GM18498 (cell line): ENCODE data around the gene ANKRD11.
"Not testable (repeated sequence)": the region's sequence is repeated elsewhere in the genome, so short reads cannot be mapped to it uniquely, and the experiment has no call there.

Experiments
- ATAC-seq: cut with Tn5 transposase; IDR thresholded peaks from one replicate; pipeline ENCODE4 v1.9.1; 2021; ENCODE audit warnings: mild to moderate bottlenecking, moderate library complexity; ENCODE audit not compliant: unreplicated experiment

The ANKRD11 gene

DNA sequence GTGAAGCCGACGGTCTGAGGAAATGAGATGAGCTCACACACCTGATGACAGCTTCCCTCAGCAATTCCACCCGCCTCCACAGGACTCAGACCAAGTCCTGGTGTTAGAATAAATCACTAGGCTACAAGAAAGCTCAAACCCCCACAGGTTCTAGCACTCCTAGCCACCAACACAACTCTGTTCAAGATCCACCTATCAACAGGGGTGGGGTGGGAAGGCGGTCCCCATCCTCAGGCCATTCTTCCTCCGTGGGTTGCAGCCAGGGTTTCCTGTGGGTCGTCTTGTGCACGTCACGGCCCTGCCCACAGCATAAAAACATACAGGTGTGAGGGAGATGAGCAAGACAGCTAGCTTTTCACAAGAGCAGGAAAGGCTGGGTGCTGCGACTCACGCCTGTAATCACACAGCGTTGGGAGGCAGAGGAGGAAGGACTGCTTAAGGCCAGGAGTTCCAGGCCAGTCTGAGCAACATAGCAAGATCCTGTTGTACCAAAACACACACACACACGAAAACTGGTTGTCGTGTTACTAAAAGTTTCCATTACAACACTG is 81.1 kb downstream of the ANKRD11 start:
- no peak for ATAC-seq

DNA sequence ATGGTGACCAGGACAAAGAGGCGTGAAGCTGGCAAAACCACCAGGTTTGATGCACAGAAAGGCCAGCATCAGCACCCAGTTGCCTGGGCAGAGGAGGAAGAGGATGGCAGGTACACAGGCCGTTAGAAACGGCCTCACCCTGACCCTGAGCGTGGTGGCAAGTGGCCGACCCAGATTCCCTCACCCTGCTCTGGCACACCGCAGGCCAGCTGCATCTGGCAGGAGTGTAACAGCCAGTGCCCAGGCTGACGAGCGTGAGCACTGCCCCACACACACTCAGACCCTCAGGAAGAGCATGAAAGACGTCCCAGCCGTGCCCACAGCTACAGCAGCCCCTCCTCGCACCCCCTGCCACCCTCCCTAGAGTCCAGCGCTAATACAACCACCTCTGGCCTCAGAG is 82.0 kb downstream of the ANKRD11 start:
- ATAC-seq, result no peak

- no peak for ATAC-seq
Observed at GRCh38 chr16:89407925-89408300, 82.4 kb downstream of the ANKRD11 start.

DNA sequence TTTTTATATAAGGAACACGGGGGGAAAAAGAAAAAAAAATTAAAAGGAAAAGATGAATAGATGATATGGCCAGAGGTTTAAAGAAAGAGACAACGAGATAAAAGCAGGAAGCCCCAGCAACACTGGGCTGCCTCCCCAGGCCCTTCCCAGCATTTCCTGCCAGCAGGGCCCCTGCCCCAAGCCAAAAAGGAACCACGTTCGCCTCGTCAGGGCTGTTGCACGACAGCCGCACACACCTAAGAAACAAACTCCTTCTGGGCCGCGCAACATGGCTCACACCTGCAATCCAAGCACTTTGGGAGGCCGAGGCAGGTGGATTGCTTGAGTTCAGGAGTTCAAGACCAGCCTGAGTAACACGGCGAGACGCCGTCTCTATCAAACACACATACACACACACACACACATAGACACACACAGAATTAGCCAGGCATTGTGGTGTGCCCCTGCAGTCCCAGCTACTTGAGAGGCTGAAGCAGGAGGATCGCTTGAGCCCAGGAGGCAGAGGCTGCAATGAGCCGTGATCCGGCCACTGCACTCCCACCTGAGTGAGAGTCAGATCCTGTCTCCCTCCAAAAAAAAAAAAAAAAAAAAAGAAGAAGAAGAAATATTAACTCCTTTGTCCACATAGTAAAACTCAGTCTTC is 83.0 kb downstream of the ANKRD11 start:
- no peak for ATAC-seq

DNA sequence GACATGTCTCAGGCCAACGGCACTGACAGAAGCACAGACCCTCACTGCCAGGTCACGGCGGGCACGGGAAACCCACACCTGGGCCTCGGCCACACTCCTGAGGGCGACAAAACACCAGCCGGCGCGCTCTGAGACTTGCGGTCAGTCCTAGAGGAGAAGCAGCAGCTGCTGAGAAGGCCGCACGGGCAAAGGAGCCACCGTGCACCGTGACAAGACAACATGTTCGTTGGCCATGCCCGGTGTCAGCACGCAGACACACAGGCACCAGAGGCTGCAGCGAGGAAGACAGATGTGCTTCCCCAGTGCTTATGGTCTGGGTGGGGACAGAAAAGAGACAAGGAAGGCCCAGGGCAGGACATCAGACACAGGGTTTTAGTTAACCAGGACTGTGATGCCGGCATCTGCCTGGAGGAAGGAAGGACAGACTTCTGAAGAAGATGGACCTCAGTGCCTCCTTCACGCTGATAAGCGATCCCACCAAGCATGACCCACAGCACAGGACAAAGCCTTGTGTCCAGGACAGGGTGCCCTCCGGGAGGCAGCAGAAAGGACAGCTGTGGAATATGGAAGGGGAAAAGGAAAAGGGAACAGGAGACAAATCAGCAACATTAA is 84.0 kb downstream of the ANKRD11 start:
- no peak for ATAC-seq

DNA sequence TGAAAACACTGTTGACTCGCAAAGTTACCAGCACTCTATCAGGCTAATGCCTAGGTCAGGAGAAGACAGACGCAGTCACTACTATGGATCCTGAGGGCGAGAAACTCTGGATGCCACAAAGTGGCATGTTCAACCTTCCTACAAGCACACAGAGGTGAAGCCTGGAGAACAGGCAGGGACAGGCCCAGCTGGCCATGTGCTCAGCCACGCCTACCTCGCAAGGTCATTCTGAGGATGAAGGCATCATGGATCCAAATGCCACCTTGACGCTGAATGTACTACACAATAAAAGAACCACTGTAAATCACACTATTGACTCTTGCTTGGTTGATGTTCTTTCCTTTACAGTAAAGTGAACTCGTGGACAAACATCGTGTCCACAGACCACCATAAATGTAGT is 85.8 kb downstream of the ANKRD11 start:
- no peak for ATAC-seq

DNA sequence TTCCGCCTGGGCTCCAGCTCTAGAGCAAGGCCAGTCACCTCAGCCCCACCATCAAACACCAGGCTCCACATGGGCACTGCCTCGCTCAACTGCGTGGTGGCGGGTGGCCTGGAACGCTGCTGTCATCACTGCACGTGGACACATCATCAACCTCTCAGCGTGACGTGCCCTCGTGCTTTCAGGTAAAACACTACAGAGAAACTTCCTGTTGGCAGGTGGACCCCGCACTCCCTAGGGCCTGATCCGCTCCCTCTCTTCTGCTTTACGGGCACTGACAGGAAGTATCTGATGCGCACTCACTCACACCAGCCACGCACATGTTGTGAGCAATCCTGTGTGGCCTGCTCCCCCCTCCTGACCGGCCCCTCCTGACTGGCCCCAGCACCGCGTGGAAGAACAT is 87.4 kb downstream of the ANKRD11 start:
- no peak for ATAC-seq

DNA sequence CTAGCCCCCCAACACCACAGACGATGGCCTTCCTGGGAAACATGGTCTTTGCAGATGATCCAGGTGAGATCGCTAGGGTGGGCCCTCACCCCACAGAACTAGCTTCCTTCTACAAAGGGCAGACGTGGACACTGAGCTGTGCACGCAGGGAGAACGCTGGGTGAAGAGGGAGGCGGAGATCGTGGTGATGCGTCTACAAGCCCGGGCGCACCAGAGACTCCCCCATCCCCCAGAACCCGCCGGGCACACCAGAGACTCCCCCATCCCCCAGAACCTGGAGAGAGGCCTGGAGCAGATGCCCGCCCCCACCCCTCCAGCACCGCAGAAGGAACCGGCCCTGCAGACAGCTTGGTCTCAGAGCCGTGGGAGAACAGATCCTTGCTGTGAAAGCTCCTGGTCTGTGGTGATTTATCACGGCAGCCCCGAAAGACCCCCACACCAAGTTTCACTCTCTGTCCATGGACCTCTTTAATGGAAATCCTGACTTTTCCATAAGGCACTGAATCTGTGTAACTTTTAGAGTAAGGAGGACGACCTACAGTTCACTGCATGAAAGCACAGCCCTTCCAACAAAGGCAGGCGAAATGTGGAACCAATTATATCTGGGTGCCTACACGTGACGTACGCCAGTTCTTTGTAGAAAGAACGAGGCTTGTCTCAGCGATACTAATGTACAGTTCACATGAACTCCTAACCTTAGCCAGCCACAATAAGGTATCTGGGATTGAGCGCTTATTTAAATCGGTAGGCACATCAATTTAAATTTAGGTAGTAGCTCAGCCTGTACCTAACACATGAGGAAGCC is 88.5 kb downstream of the ANKRD11 start:
- ATAC-seq, result no peak

DNA sequence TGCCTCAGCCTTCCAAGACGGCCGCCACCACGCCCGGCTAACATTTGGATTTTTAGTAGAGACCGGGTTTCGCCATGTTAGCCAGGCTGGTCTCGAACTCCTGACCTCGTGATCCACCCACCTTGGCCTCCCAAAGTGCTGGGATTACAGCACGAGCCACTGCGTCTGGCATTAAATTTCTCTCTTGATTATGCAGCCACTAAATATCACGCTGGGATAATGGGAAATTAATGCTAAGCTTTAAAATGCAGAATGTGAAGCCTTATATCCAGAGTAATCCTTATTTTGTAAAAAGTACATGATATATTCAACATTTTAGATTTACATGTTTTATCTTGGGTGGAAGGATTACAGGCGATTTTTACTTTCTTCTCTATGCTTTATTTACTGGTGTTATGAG is 89.2 kb downstream of the ANKRD11 start:
- no peak for ATAC-seq

- no peak for ATAC-seq
Observed at GRCh38 chr16:89400740-89401139, 89.6 kb downstream of the ANKRD11 start.

GRCh38 chr16:89398924-89399323 is 91.4 kb downstream of the ANKRD11 start:
- no peak for ATAC-seq

- ATAC-seq, result no peak
Observed at GRCh38 chr16:89397331-89397861, 93.0 kb downstream of the ANKRD11 start.

DNA sequence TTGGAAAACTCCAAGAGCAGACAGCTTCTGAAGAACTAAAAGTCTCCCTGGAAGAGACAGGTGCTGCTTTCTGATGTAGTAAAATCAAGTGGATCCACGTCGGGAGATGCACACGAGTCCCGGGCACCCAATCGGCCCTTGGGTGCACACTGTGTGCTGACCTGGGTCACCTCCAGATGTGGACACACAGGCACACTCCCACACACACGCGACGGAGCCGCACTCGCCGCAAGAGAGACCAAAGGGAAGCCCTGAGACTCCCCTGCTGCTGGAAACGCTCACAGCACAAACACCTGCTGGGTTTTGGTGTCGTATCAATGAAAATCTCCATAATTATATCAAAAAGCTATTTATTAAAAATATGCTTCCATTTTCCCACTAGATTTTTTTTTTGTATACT is 94.2 kb downstream of the ANKRD11 start:
- no peak for ATAC-seq

DNA sequence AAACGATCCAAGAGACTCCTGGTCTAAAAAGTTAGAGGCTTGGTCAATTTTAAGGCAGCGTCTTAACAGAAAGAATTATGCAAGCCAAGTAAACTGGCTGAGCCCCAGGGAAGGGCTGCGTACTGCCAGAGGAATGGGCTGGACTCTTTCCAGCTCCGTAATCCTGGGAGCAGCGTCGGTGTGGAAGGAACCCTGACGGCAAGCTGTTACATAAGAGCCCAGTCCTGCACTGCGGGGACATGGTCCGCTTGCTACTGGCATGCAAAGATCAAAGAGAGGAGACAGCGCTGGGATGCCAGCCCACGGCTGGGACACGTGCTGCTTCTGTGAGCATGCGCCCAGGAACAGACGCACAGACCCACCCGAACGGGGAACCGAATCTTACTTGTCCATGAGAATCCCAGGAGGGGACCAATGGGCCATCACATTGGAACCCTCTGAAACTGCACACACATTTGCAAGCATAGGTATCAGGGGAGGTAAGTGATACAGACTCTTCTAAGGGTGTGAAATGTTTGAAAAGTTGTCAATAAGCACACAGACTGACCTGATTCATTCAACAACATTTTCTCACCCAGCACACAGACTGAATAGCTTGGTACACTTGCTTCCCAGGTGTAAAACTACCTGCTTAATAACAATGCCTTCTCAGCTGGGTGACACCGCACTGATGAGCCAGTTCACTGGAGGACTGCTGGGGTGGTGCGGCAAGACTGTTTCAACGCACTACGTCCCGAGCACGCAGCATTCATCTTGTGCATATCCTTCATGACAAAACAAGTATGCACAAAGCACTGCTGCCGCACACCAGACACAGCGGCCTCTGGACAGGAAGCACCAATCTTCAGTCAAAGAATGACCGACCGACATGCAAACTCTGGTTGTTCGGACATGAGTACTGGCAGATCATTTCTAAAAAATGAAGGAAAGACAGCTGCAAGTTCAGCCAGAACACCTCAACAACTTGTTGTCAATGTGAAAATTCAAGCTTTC is 94.9 kb downstream of the ANKRD11 start:
- no peak for ATAC-seq

DNA sequence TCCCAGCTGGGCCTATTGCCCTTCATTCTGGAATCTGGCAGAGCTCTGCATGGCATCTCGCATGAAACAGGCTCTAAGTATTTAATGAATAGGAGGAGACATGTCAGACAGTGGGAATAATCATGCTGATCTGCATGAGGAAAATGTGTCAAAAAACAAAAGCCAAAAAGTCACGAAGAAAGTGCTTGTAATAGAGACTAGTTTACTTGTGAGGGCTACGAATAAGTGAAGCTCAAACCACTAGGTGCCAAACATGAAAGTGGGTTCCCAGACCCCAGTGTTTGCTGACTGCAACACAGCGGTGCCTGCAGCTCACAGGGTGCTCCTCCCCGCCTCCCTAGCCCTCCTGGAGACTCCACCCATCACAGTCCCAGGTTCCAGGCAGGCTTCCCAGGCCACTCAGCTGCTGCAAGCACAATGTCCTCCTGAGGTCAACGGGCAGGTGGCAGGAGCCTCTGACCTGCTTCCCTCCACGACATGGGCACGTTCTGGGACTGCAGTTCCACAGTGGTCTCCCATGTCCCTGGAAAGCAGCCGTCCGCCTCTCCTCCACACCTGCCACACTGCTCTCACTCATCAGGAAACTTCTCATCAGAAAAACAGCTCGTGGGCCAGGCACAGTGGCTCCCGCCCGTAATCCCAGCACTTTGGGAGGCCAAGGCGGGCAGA is 96.5 kb downstream of the ANKRD11 start:
- ATAC-seq, result no peak

DNA sequence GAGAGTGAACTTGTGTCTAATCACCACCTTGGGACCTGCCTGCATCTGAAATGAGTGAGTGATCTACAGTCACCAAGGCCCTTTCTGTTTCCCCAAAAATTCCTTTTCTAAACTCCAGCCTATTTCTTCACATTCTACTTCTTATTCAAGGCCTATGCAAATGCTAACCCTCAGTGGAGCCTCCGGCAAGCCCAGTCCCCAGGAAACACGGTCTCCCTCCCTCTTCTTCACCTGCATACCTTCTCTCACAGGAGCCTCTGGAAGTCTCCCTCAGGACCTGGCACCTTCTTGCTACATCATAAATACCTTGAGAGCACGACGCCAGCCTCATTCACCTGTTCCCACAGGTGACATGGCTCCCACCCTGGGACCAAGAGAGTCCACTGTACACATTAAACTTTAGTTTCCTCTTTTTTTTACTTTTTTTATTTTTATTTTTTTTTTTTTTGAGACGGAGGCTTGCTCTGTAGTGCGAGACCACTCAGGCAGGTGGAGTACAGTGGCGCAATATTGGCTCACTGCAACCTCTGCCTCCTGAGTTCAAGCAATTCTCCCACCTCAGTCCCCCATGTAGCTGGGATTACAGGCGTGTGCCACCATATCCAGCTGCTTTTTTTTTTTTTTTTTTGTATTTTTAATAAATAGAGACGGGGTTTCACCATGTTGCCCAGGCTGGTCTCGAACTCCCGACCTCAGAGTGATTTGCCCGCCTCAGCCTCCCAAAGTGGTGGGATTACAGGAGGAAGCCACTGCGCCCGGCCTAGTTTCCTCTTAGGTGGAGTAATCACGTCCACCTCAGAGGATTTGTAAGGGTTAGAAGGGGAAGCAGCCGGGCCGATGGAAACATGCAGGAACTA is 97.3 kb downstream of the ANKRD11 start:
- no peak for ATAC-seq

DNA sequence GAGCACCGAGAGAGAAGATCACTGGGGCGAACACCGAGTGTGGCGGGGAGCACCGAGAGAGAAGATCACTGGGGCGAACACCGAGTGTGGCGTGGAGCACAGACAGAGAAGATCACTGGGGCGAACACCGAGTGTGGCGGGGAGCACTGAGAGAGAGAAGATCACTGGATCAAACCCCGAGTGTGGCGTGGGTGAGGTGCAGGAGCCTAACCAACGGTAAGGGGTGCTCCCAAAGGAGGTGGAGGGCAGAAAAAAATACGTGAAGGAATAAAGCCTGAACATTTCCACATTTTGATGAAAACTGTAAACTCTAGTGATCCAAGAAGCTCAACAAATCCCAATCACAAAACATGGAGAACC is 100.2 kb downstream of the ANKRD11 start:
- ATAC-seq, result not testable (repeated sequence)

DNA sequence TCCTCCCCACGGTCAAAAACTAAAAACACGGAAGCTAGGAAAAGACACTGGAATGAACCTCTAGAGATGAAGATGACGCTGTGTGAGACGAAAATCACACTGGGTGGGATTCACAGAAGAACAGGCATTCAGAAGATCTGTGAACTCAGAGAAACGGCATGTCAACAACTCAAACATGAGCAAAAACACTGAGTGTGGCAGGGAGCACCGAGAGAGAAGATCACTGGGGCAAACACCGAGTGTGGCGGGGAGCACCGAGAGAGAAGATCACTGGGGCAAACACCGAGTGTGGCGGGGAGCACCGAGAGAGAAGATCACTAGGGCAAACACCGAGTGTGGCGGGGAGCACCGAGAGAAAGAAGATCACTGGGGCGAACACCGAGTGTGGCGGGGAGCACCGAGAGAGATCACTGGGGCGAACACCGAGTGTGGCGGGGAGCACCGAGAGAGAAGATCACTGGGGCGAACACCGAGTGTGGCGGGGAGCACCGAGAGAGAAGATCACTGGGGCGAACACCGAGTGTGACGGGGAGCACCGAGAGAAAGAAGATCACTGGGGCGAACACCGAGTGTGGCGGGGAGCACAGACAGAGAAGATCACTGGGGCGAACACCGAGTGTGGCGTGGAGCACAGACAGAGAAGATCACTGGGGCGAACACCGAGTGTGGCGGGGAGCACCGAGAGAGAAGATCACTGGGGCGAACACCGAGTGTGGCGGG is 100.7 kb downstream of the ANKRD11 start:
- ATAC-seq, result not testable (repeated sequence)
